HepG2 (cell line): ENCODE results near the gene MEIS3. TPM values are rescaled to one million over a fixed set of nuclear protein-coding genes. Genes with fewer than 3 reads are reported as not detected.

Source experiments
- ATAC-seq: fragments of 200-7000 bp; cut with Tn5 transposase; 3 replicates; pipeline ENCODE4 v1.9.1; 2020; ENCODE audit warnings: mild to moderate bottlenecking, moderate library complexity
- BruUV-seq: library from RNA; stranded (reverse); fragments of 400-500 nt; replicated peaks from 2 replicates; lab custom pipeline; 2021; lab: Mats Ljungman, UMichigan
- CTCF ChIA-PET: fragments of 300-600 bp; formaldehyde crosslinking; extraction: SDS; loops from one replicate; lab custom pipeline; 2021; ENCODE audit warnings: low total read pairs, inconsistent platforms, low intra/inter-chr PET ratio; lab: Yijun Ruan, JAX
- POLR2A ChIA-PET: fragments of 350-600 bp; sonication (Branson Sonifier 250); formaldehyde crosslinking; loops from one replicate; lab custom pipeline; 2020; ENCODE audit warnings: antibody characterized with exemption, inconsistent platforms; lab: Yijun Ruan, JAX
- DNase-seq: peaks from one replicate; pipeline ENCODE4 v3.0.0-alpha.2; 2015; ENCODE audit warnings: low spot score
- FAIRE-seq: peaks from 3 replicates; lab custom pipeline; 2011; peaks lifted over from hg19 to GRCh38; lab: Jason Lieb, UNC
- H2AFZ ChIP-seq: one replicate; pipeline ENCODE4 v1.6.1; 2011; ENCODE audit warnings: low read length, inconsistent platforms
- H3K27ac ChIP-seq: fragments of 300-600 bp; 3 replicates; pipeline ENCODE4 v1.8.0; 2011; ENCODE audit warnings: mixed run types, mild to moderate bottlenecking, mixed read lengths, low read length, inconsistent platforms; ENCODE audit not compliant: insufficient read depth; ENCODE audit errors: extremely low read length
- H3K27me3 ChIP-seq, 2 experiments: fragments of 200-600 bp in 1 of 2; 2 replicates in 1 of 2; 3 replicates in 1 of 2; pipeline versions ENCODE4 v1.6.0 to v1.8.0; 2011; ENCODE audit warnings: low read length in 2 of 2, mild to moderate bottlenecking in 2 of 2, moderate library complexity in 2 of 2, inconsistent platforms in 1 of 2; ENCODE audit not compliant: insufficient read depth in 2 of 2, control insufficient read depth in 1 of 2
- H3K36me3 ChIP-seq, 2 experiments: fragments of 200-600 bp in 1 of 2; replicated peaks in 1 of 2; 2 replicates in 1 of 2; 3 replicates in 1 of 2; pipeline versions ENCODE4 v1.5.1 to v1.8.0; 2011; ENCODE audit warnings: low read length in 2 of 2, inconsistent platforms in 1 of 2; ENCODE audit not compliant: insufficient read depth in 2 of 2, control insufficient read depth in 1 of 2
- H3K4me1 ChIP-seq: 2 replicates; pipeline ENCODE4 v1.5.1; 2012; ENCODE audit warnings: low read length, inconsistent platforms; ENCODE audit not compliant: insufficient read depth
- H3K4me2 ChIP-seq: 2 replicates; pipeline ENCODE4 v1.6.0; 2011; ENCODE audit warnings: low read depth, low read length, inconsistent platforms
- H3K4me3 ChIP-seq, 3 experiments: fragments of 200-600 bp in 1 of 3; sonication (generic), shearing (Covaris generic) in 1 of 3; replicated peaks in 1 of 3; 2 replicates each; pipeline ENCODE4 v1.5.1; 2011 to 2016; ENCODE audit warnings: low read length in 3 of 3, inconsistent platforms in 2 of 3, low read depth in 2 of 3, mild to moderate bottlenecking in 2 of 3, control low read depth in 1 of 3, mixed read lengths in 1 of 3; ENCODE audit not compliant: insufficient read depth in 1 of 3
- H3K79me2 ChIP-seq: one replicate; pipeline ENCODE4 v1.6.1; 2011; ENCODE audit warnings: low read length, inconsistent platforms; ENCODE audit not compliant: insufficient read depth
- H3K9ac ChIP-seq: 2 replicates; pipeline ENCODE4 v1.6.0; 2011; ENCODE audit warnings: mild to moderate bottlenecking, low read depth, low read length, inconsistent platforms; ENCODE audit not compliant: insufficient read depth
- H3K9me3 ChIP-seq: 2 replicates; pipeline ENCODE4 v1.5.1; 2012; ENCODE audit warnings: mild to moderate bottlenecking, low read length
- H4K20me1 ChIP-seq: 2 replicates; pipeline ENCODE4 v1.6.0; 2011; ENCODE audit warnings: inconsistent platforms, mild to moderate bottlenecking, low read length, moderate library complexity; ENCODE audit not compliant: insufficient read depth
- FOXO1 ChIP-seq: sonication (generic); formaldehyde crosslinking; IDR thresholded peaks from 2 replicates; pipeline ENCODE4 v1.4.0; 2020; ENCODE audit warnings: missing genetic modification reagents
- NAIF1 ChIP-seq: sonication (generic); formaldehyde crosslinking; IDR thresholded peaks from 2 replicates; pipeline ENCODE4 v1.5.0; 2020; ENCODE audit warnings: mild to moderate bottlenecking, missing genetic modification reagents, borderline replicate concordance
- NFIB ChIP-seq: sonication (generic); formaldehyde crosslinking; IDR thresholded peaks from 2 replicates; pipeline ENCODE4 v1.9.0; 2021; ENCODE audit warnings: missing genetic modification reagents, mild to moderate bottlenecking, borderline replicate concordance
- ONECUT2 ChIP-seq: sonication (generic); formaldehyde crosslinking; IDR thresholded peaks from 2 replicates; pipeline ENCODE4 v1.4.0; 2020; ENCODE audit warnings: missing genetic modification reagents
- SRSF1 ChIP-seq: fragments of 200-400 bp; formaldehyde crosslinking; optimal IDR thresholded peaks from 2 replicates; pipeline ENCODE3; 2017; ENCODE audit warnings: mild to moderate bottlenecking, low read depth, low read length, moderate library complexity
- TP53 ChIP-seq: sonication (generic); formaldehyde crosslinking; conservative IDR thresholded peaks from 2 replicates; pipeline ENCODE4 v1.4.0; 2020; ENCODE audit warnings: missing genetic modification reagents
- ZNF17 ChIP-seq: sonication (generic); formaldehyde crosslinking; IDR thresholded peaks from 2 replicates; pipeline ENCODE4 v1.5.0; 2020; ENCODE audit warnings: mild to moderate bottlenecking, missing genetic modification reagents
- ZNF549 ChIP-seq: sonication (generic); formaldehyde crosslinking; IDR thresholded peaks from 2 replicates; pipeline ENCODE4 v1.5.0; 2020; ENCODE audit warnings: missing genetic modification reagents
- ZNF737 ChIP-seq: sonication (generic); formaldehyde crosslinking; IDR thresholded peaks from 2 replicates; pipeline ENCODE4 v1.5.0; 2020; ENCODE audit warnings: missing genetic modification reagents, mild to moderate bottlenecking, borderline replicate concordance
- WGBS: methylation state at CpG from one replicate; pipeline ENCODE4 v1.1.6; 2017; ENCODE audit warnings: low lambda C conversion rate; 5-methylcytosine and 5-hydroxymethylcytosine counted together
- in situ Hi-C: cut with HindIII; loops from 2 replicates; pipeline ENCODE4 v1.10.0; 2017; ENCODE audit warnings: low pct_unique_long_range_greater_than_20kb; ENCODE audit not compliant: extremely low pct_ligation_motif_present
- intact Hi-C: fragments of 100-400 bp; cut with micrococcal nuclease; formaldehyde crosslinking; loops from one replicate; pipeline ENCODE4 v1.10.0; 2022; ENCODE audit not compliant: unreplicated experiment
- polyA plus RNA-seq, 8 experiments: library from polyadenylated mRNA; depleted of rRNA in 3 of 8; stranded (reverse) in 7 of 8; unstranded in 1 of 8; fragments of >200 nt; fragmentation: Illumina TruSeq in 4 of 8; extraction: Trizol in 4 of 8; gene quantifications; 2 replicates each; pipeline versions ENCODE4 v1.2.1 to v1.2.3, GENCODE V29; 2011 to 2016; ENCODE audit warnings: low read depth in 4 of 8, missing spikeins in 1 of 8, mixed read lengths in 1 of 8; ENCODE audit not compliant: insufficient read depth in 1 of 8
- total RNA-seq, 5 experiments: library from RNA; depleted of rRNA; stranded (reverse); fragments of >200 nt; fragmentation: Illumina TruSeq; extraction: Trizol; gene quantifications; 2 replicates each; pipeline ENCODE4 v1.2.3, GENCODE V29; 2016; ENCODE audit warnings: low read depth in 1 of 5
- TF ChIP-seq, protein P1 (sequence below): conservative IDR thresholded peaks from 2 replicates; pipeline ENCODE4 v1.6.1; 2018; ENCODE audit warnings: missing genetic modification reagents
- TF ChIP-seq, protein P2 (sequence below): sonication (generic); formaldehyde crosslinking; IDR thresholded peaks from 2 replicates; pipeline ENCODE4 v1.5.0; 2020; ENCODE audit warnings: mild to moderate bottlenecking, missing genetic modification reagents
- TF ChIP-seq, protein P3 (sequence below): IDR thresholded peaks from 2 replicates; pipeline ENCODE4 v1.6.1; 2016
- TF ChIP-seq, protein P4 (sequence below): sonication (generic); formaldehyde crosslinking; IDR thresholded peaks from 2 replicates; pipeline ENCODE4 v1.4.0; 2020; ENCODE audit warnings: mild to moderate bottlenecking, missing genetic modification reagents

MEIS3 gene
- total and polyA plus RNA-seq, 2 of the 13 experiments (the other 11 are each of a cell fraction or from before 2014, with no cell fraction given): 0.09 to 0.70 TPM

DNA sequence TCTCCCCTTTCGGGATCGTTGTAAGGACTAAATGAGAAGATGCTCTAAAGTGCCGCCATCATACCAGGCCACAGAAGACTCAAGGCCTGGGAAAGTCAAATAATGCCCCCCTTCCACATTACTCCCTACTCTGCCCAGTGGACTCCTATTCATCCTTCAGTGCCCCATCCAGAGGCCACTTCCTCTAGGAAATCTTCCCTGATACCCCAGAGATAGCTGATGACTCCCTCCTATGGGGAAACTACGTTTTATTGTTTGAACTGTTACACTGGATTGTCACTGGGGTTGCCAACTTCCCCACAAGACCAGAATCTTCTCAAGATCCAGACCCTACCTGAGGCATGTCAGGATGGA lies 14.2 kb downstream of the MEIS3 start:
- 62% methylated on average over 4 of the region's 4 CpGs for WGBS
- peaks cover 2 to 30% of the 10 kb centered on the region in 2 experiments; a peak in 4 of 5 replicates for H3K27me3 ChIP-seq
- H3K4me3 ChIP-seq: no peak overlapping the region
- ChIA-PET CTCF (no interaction called here), POLR2A (no interaction called here)
- H3K9ac ChIP-seq: no peak overlapping the region
- FAIRE-seq (no peak), ATAC-seq (no peak), DNase-seq (no peak)
- TF ChIP-seq SRSF1: no peak
- TF ChIP-seq, protein P1, sequence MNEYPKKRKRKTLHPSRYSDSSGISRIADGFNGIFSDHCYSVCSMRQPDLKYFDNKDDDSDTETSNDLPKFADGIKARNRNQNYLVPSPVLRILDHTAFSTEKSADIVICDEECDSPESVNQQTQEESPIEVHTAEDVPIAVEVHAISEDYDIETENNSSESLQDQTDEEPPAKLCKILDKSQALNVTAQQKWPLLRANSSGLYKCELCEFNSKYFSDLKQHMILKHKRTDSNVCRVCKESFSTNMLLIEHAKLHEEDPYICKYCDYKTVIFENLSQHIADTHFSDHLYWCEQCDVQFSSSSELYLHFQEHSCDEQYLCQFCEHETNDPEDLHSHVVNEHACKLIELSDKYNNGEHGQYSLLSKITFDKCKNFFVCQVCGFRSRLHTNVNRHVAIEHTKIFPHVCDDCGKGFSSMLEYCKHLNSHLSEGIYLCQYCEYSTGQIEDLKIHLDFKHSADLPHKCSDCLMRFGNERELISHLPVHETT (CRISPR knock-in tag): no peak
- TF ChIP-seq TP53: no peak
- TF ChIP-seq ONECUT2 (CRISPR knock-in tag): no peak
- no peak for TF ChIP-seq NFIB
- TF ChIP-seq, protein P2, sequence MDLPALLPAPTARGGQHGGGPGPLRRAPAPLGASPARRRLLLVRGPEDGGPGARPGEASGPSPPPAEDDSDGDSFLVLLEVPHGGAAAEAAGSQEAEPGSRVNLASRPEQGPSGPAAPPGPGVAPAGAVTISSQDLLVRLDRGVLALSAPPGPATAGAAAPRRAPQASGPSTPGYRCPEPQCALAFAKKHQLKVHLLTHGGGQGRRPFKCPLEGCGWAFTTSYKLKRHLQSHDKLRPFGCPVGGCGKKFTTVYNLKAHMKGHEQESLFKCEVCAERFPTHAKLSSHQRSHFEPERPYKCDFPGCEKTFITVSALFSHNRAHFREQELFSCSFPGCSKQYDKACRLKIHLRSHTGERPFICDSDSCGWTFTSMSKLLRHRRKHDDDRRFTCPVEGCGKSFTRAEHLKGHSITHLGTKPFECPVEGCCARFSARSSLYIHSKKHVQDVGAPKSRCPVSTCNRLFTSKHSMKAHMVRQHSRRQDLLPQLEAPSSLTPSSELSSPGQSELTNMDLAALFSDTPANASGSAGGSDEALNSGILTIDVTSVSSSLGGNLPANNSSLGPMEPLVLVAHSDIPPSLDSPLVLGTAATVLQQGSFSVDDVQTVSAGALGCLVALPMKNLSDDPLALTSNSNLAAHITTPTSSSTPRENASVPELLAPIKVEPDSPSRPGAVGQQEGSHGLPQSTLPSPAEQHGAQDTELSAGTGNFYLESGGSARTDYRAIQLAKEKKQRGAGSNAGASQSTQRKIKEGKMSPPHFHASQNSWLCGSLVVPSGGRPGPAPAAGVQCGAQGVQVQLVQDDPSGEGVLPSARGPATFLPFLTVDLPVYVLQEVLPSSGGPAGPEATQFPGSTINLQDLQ (CRISPR knock-in tag): no peak
- no peak for TF ChIP-seq NAIF1 (CRISPR knock-in tag)
- TF ChIP-seq ZNF17 (CRISPR knock-in tag): no peak
- no peak for TF ChIP-seq ZNF737 (CRISPR knock-in tag)
- no peak for TF ChIP-seq ZNF549
- no peak for TF ChIP-seq FOXO1
- TF ChIP-seq, protein P3, sequence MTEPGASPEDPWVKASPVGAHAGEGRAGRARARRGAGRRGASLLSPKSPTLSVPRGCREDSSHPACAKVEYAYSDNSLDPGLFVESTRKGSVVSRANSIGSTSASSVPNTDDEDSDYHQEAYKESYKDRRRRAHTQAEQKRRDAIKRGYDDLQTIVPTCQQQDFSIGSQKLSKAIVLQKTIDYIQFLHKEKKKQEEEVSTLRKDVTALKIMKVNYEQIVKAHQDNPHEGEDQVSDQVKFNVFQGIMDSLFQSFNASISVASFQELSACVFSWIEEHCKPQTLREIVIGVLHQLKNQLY: no peak
- TF ChIP-seq, protein P4, sequence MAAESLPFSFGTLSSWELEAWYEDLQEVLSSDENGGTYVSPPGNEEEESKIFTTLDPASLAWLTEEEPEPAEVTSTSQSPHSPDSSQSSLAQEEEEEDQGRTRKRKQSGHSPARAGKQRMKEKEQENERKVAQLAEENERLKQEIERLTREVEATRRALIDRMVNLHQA (CRISPR knock-in tag): no peak
- H2AFZ ChIP-seq: no peak overlapping the region
- in situ Hi-C loops: no loop called here
- H3K9me3 ChIP-seq: no peaks in the 10 kb centered on the region
- intact Hi-C loops: no loop called here
- H4K20me1 ChIP-seq: 0 out of 2 replicates have a peak, but pooled peaks cover 6% of the 10 kb centered on the region
- H3K36me3 ChIP-seq: no peaks in the 10 kb centered on the region
- no peak overlapping the region for H3K27ac ChIP-seq
- no peaks in the 10 kb centered on the region for H3K4me1 ChIP-seq
- H3K4me2 ChIP-seq: no peak overlapping the region
- H3K79me2 ChIP-seq: no peaks in the 10 kb centered on the region
- BruUV-seq: no TSS peak
